ENCODE data around the gene RTN4IP1.

DNA sequence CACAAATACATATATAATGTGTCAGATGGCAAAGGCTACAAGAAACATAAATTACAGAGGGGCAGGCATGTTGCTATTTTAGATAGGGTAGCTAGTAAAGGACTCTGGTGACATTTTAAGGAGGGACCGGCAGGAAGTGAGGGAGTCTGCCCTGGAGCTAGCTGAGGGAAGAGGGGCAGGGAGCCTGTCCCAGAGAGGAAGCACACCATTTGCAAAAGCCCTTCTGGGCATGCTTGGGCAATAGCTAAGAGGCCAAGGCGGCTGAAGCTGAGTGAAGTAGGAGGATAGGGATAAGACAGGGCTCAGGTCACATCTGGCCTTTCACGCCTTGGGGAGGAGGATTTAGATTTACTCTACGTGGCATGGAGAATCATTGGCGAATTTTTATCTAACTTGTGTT lies 96.2 kb downstream of the RTN4IP1 start:
- TF ChIP-seq, protein P1, sequence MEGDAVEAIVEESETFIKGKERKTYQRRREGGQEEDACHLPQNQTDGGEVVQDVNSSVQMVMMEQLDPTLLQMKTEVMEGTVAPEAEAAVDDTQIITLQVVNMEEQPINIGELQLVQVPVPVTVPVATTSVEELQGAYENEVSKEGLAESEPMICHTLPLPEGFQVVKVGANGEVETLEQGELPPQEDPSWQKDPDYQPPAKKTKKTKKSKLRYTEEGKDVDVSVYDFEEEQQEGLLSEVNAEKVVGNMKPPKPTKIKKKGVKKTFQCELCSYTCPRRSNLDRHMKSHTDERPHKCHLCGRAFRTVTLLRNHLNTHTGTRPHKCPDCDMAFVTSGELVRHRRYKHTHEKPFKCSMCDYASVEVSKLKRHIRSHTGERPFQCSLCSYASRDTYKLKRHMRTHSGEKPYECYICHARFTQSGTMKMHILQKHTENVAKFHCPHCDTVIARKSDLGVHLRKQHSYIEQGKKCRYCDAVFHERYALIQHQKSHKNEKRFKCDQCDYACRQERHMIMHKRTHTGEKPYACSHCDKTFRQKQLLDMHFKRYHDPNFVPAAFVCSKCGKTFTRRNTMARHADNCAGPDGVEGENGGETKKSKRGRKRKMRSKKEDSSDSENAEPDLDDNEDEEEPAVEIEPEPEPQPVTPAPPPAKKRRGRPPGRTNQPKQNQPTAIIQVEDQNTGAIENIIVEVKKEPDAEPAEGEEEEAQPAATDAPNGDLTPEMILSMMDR (IDR thresholded peaks at IDR 0.05; ENCODE audit: insufficient read depth, low read length, poor library complexity, severe bottlenecking): no peak
- TF ChIP-seq EZH2phosphoT487 (conservative IDR thresholded peaks at IDR 0.05; ENCODE audit: low read length): no peak

Measured in SU-DHL-6 (cell line).